Measurements from ENCODE around the gene PPM1L.
"Not testable (repeated sequence)": the region's sequence is repeated elsewhere in the genome, so short reads cannot be mapped to it uniquely, and the experiment has no call there.

The PPM1L gene

DNA sequence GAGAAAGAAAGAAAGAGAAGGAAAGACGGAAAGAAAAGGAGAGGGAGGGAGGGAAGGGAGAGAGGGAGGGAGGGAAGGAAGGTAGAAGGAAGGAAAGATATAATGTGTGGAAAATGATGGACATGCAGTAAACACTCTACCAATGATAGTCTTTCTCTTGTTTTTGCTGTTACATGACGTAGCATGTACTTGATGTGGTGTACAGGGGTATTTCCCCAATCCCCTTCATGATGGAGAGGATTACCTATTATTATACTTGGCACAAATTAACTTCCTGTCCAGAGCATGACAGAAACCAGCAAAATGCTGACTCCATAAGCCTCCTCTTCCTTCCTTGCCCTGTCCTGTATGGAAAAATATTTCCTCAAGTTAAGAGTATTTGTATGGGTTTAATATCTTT, 224.7 kb downstream of the PPM1L start:
- CTCF ChIA-PET: no interaction called here
- TF ChIP-seq, protein P1, sequence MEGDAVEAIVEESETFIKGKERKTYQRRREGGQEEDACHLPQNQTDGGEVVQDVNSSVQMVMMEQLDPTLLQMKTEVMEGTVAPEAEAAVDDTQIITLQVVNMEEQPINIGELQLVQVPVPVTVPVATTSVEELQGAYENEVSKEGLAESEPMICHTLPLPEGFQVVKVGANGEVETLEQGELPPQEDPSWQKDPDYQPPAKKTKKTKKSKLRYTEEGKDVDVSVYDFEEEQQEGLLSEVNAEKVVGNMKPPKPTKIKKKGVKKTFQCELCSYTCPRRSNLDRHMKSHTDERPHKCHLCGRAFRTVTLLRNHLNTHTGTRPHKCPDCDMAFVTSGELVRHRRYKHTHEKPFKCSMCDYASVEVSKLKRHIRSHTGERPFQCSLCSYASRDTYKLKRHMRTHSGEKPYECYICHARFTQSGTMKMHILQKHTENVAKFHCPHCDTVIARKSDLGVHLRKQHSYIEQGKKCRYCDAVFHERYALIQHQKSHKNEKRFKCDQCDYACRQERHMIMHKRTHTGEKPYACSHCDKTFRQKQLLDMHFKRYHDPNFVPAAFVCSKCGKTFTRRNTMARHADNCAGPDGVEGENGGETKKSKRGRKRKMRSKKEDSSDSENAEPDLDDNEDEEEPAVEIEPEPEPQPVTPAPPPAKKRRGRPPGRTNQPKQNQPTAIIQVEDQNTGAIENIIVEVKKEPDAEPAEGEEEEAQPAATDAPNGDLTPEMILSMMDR (conservative IDR thresholded peaks at IDR 0.05; ENCODE audit: low read depth): no peak
- H3K27ac ChIP-seq: no peak overlapping the region
- POLR2A ChIA-PET (ENCODE audit: low non-redundant PET): no interaction called here
- no peak for DNase-seq (ENCODE audit: low spot score)

DNA sequence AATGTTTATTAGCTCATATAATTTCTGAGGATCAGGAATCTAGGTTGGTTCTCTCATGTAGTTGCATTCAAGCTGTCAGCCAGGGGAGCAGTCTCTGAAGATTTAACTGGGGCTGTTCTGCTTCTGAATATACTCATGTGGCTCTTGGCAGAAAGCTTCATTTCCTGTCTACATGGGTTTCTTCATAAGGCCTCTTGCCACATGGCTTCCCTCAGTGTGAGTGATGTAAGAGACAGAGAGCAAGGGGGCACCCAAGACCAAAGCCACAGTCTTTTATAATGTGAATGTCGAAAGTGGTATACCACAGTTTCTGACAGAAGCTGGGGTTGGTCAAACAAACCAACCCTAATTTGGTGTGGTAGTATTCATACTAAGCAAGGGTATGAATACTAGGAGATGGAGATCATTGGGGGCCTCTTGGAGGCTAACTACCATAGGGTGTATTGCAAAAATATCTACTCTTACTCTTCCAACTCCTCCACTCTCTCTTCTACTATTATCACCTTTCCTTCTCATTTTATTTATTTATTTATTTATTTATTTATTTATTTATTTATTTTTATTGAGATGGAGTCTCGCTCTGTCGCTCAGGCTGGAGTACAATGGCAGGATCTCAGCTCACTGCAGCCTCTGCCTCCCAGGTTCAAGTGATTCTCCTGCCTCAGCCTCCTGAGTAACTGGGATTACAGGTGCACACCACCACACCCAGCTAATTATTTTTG, 225.3 kb downstream of the PPM1L start:
- no peak overlapping the region for H3K27ac ChIP-seq
- DNase-seq (ENCODE audit: low spot score): no peak
- CTCF ChIA-PET: no interaction called here

DNA sequence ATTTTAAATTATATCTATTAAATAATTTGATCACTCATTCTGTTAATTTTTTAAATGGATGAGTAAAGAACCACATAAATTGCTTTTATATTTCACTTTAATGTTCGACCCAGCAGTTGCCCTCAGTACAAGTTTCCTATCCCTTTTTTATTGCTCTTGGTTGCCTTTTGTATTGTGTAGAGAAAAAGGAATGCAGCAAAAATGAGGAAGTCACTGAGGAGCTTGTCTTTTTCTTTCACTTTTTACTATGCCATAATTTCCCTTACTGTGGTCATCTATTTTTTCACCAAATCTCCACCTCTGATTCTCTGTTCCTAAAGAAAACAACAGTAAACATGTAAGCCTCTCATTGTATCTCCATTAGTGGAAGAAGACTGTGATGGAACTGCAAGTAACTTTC, 226.5 kb downstream of the PPM1L start:
- CTCF ChIA-PET: no interaction called here
- POLR2A ChIA-PET (ENCODE audit: low non-redundant PET): no interaction called here
- TF ChIP-seq, protein P1 (conservative IDR thresholded peaks at IDR 0.05; ENCODE audit: low read depth): no peak
- no peak overlapping the region for H3K27ac ChIP-seq
- DNase-seq (ENCODE audit: low spot score): no peak

More for the DNA sequence above, 225.3 kb downstream of the PPM1L start:
- POLR2A ChIA-PET (ENCODE audit: low non-redundant PET): no interaction called here
- TF ChIP-seq, protein P1 (conservative IDR thresholded peaks at IDR 0.05; ENCODE audit: low read depth): no peak

DNA sequence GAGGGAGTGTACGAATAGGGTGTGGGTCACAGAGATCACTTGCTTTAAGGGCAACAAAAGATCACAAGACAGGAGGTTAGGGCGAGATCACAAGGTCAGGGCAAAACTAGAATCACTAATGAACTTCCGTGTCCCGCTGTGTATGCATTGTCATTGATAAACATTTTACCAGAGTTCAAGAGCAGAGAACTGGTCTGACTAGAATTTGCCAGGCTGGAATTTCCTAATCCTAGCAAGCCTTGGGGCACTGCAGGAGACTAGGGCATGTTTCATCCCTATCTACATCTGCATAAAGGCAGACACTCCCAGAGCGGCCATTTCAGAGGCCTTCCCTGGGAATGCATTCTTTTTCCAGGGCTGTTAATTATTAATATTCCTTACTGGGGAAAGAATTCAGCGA, 227.9 kb downstream of the PPM1L start:
- H3K27ac ChIP-seq; POLR2A ChIA-PET (ENCODE audit: low non-redundant PET); DNase-seq (ENCODE audit: low spot score); CTCF ChIA-PET: not testable (repeated sequence)

DNA sequence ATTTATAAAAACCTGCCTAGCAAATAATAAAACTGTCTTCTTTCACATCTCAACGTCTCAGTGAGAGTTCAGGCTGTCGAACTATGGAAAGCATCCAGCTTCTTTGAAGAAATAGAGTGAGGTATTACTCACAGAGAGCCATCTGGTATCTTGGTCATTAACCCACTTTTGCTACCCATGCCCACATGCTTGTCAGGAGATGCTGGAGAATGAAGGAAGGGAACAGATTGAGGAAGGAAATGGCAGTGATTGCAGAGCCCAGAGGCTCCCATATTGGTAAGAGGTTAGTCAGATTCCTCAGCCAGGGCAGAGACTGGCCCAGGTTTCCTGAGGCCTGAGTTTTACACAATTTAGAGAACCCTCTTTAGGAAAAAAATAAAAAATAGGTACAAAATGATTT, 230.0 kb downstream of the PPM1L start:
- H3K27ac ChIP-seq: no peak overlapping the region
- ChIA-PET POLR2A (ENCODE audit: low non-redundant PET) (no interaction called here), CTCF (interaction anchor here (0.7 kb wide), 1 partner anchor 136 kb away, joined by 3 read pairs; no protein-coding TSS in a partner anchor)
- no peak for DNase-seq (ENCODE audit: low spot score)
- TF ChIP-seq, protein P1 (conservative IDR thresholded peaks at IDR 0.05; ENCODE audit: low read depth): no peak

DNA sequence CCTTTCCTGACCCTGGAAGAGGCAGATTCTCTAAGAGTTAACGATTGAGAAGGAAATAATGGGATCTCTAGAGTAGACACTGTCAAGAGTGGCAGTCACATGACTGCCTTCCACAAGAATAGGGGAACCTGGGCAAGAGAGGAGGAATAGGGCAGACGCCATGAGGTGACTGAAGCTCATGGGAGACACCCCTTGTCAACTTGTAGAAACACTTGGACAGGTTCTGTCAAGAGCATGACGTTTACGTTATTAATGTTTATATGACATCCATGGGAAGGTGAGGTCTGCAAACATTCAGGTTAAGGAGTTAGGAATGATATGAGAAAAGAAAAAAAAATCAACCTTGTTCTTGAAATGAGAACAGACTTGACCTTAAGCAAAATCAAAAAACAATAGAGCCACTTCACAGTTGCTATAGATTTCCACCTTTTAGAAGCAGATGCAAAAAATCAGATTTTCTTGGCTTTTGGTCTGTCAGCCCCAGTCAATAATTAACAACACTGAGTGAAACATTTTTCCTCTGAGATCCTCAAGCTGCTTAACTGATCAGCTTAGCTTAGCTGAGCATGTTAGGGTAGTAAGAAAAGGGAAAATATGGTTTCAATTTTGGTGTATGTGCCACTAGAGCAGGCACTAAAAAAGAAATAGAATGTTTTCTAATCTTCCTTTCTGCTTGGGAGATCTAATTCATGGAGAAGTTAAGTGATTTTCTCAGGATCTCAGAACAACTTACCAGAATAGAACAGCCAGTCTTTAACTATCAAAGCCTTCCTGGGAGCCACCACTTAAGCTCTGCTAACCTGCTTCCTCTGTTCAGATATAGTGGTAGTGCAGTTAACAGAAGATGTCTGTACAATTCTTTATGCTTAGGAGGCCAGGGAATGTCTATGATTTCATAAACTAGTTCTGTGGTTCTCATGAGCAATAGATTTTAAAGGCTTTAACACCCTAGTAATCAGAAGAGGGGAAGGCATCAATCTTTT, 232.2 kb downstream of the PPM1L start:
- ChIA-PET POLR2A (ENCODE audit: low non-redundant PET) (no interaction called here), CTCF (interaction anchor here (0.7 kb wide), 1 partner anchor 301 kb away, joined by 5 read pairs; no protein-coding TSS in a partner anchor)
- TF ChIP-seq, protein P1 (conservative IDR thresholded peaks at IDR 0.05; ENCODE audit: low read depth): no peak
- no peak for DNase-seq (ENCODE audit: low spot score)
- H3K27ac ChIP-seq: no peak overlapping the region

DNA sequence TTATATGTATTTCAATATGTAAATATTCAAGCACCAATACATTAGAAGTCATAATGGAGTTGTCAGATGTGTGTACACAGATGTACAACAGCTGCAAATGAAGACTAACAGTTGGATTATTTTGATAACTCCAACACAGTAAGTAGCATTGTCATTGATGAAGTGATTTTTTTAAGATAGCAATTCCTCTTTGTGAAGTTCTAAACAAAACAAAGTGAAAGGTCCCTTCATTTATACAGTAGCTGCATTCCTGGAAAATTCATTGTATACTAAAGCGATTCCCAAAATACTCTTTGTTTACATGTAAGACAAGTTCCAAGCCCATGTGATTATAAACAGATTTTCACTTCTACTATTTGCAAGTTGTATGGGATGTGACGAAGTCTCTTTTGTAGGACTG, 234.4 kb downstream of the PPM1L start:
- H3K27ac ChIP-seq: no peak overlapping the region
- CTCF ChIA-PET: no interaction called here
- POLR2A ChIA-PET (ENCODE audit: low non-redundant PET): no interaction called here
- TF ChIP-seq, protein P1 (conservative IDR thresholded peaks at IDR 0.05; ENCODE audit: low read depth): no peak
- DNase-seq (ENCODE audit: low spot score): no peak

Data from RWPE1 (cell line).